Epithelial cell of esophagus (primary cell): Measurements from ENCODE around the gene GLOD4.
"Not testable (repeated sequence)": the region's sequence is repeated elsewhere in the genome, so short reads cannot be mapped to it uniquely, and the experiment has no call there.

Experiments
- DNase-seq: peaks from one replicate; pipeline ENCODE4 v3.0.0; 2010; ENCODE audit warnings: low read depth
- H3K4me3 ChIP-seq: 2 replicates; pipeline ENCODE4 v1.5.1; 2011; ENCODE audit warnings: mild to moderate bottlenecking, low read length, control low read depth
- CTCF ChIP-seq: IDR thresholded peaks from 2 replicates; pipeline ENCODE4 v1.5.1; 2011; ENCODE audit warnings: low read depth, mild to moderate bottlenecking, low read length, control low read depth, inconsistent platforms; ENCODE audit not compliant: insufficient read depth; ENCODE audit errors: missing control alignments

The GLOD4 gene

GRCh38 chr17:787641-788221, 5.7 kb upstream of the GLOD4 start:
- H3K4me3 ChIP-seq = no peak overlapping the region
- no peak for DNase-seq
- no peak for TF ChIP-seq CTCF

- not testable (repeated sequence) for DNase-seq, H3K4me3 ChIP-seq
Observed at GRCh38 chr17:785901-786300, 3.8 kb upstream of the GLOD4 start.

GRCh38 chr17:784143-784542, 2.1 kb upstream of the GLOD4 start:
- peak; percentile 44 for DNase-seq

GRCh38 chr17:778096-778495, 4.0 kb downstream of the GLOD4 start:
- DNase-seq = no peak
- H3K4me3 ChIP-seq = no peak overlapping the region
- no peak for TF ChIP-seq CTCF

More at GRCh38 chr17:784143-784542, 2.1 kb upstream of the GLOD4 start:
- no peak for TF ChIP-seq CTCF
- no peak overlapping the region for H3K4me3 ChIP-seq

- no peak overlapping the region for H3K4me3 ChIP-seq
- no peak for TF ChIP-seq CTCF
Observed at GRCh38 chr17:774313-774584, 7.8 kb downstream of the GLOD4 start.

GRCh38 chr17:773467-774312, 8.4 kb downstream of the GLOD4 start:
- no peak for DNase-seq
- TF ChIP-seq CTCF = no peak

More at GRCh38 chr17:774313-774584, 7.8 kb downstream of the GLOD4 start:
- DNase-seq = no peak

GRCh38 chr17:773016-773415, 9.1 kb downstream of the GLOD4 start:
- DNase-seq = no peak
- TF ChIP-seq CTCF = no peak
- no peak overlapping the region for H3K4me3 ChIP-seq

More at GRCh38 chr17:773467-774312, 8.4 kb downstream of the GLOD4 start:
- H3K4me3 ChIP-seq = no peak overlapping the region
